Activated naive CD4-positive, alpha-beta T cell (primary cell): ENCODE results near the gene COMMD6.

Experiments
- DNase-seq, 4 experiments: peaks; one replicate each; lab custom pipeline; 2025; lab: John Stamatoyannopoulos, UW

The COMMD6 gene

DNA sequence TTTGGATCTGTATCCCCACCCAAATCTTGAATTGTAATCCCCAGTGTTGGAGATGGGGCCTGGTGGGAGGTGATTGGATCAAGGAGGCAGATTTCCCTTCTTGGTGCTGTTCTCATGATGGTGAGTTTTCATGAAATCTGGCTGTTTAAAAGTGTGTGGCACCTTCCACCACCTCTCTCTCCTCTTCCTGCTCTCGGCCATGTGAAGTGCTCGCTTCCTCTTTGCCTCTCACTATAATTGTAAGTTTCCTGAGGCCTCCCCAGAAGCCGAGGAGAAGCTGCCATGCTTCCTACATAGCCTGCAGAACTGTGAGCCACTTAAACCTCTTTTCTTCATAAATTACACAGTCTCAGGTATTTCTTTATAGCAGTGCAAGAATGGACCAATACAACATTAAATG lies 15.7 kb downstream of the COMMD6 start:
- DNase-seq: no peak

- DNase-seq: no peak
Observed at GRCh38 chr13:75518439-75519088, 19.1 kb downstream of the COMMD6 start.

GRCh38 chr13:75514080-75514995 lies 23.3 kb downstream of the COMMD6 start:
- DNase-seq: no peak

GRCh38 chr13:75513271-75513670 lies 24.4 kb downstream of the COMMD6 start:
- no peak for DNase-seq

GRCh38 chr13:75512253-75512652 lies 25.4 kb downstream of the COMMD6 start:
- no peak for DNase-seq

DNA sequence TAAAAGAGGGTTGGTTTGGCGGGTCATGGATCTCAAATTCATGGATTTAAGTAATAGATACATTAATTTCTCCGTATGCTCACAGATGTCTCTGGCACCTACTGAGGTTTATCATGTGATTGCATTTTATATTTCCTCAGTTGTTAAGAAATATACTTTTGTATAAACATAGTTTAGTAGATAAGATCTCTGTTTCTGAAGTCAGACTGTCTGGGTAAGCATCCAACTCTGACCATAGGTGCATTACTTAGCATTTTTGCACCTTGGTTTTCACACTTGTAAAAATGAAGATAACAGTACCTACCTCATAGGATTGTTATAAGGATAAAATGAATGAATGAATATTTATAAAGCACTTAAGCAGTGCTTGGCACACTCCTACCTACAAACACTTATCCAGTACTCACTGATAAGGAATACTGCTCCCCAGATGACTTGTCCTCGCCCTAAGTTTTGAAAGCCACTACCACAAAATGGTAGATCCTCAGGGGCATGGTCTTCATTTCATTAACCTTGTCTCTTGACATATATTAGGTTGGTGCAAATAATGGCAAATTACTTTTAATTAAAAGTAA lies 26.5 kb downstream of the COMMD6 start:
- DNase-seq: no peak

- no peak for DNase-seq
Observed at GRCh38 chr13:75508002-75508548, 29.6 kb downstream of the COMMD6 start.

GRCh38 chr13:75507027-75508001 lies 30.3 kb downstream of the COMMD6 start:
- DNase-seq: no peak

- no peak for DNase-seq
Observed at GRCh38 chr13:75506018-75506417, 31.6 kb downstream of the COMMD6 start.

DNA sequence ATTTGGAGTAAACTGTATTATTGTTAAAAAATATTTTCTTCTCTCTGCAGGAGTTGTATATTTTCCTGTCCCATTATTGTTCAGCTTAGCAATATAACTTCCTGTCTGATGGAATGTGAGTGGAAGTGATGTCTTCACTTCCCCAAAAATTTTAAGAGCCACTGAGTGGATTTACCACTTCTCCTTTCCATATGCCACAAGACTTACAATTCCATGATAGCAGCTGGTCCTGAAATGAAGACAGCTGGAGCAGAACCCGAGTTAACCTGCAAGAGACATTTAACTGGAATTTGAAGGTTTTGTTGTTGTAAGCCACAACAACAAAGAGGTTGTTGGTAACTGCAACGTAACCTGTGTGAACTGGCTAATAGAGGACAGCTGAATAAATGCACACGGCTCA lies 32.3 kb downstream of the COMMD6 start:
- no peak for DNase-seq

- no peak for DNase-seq
Observed at GRCh38 chr13:75495938-75496337, 41.7 kb downstream of the COMMD6 start.

- no peak for DNase-seq
Observed at GRCh38 chr13:75494491-75494890, 43.1 kb downstream of the COMMD6 start.

DNA sequence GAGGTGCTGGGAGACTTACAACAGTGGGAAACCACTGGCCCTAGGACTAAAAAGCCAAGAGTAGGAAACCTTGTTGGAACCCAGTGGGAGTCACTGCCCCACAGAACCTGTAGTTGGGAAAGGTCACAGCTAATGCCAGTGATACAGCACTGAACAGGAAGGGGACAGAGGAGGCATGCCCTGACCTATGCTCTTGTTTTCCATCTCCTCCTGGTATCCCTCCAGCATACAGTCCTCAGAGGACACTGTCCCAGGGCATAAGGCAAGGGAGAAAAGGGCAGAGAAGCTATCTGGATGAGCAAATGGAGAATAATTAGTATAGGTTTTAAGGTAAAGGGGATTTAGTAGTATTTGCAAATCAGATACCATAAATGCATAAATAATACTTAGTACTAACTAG lies 44.5 kb downstream of the COMMD6 start:
- DNase-seq: no peak

- no peak for DNase-seq
Observed at GRCh38 chr13:75492389-75492788, 45.3 kb downstream of the COMMD6 start.

DNA sequence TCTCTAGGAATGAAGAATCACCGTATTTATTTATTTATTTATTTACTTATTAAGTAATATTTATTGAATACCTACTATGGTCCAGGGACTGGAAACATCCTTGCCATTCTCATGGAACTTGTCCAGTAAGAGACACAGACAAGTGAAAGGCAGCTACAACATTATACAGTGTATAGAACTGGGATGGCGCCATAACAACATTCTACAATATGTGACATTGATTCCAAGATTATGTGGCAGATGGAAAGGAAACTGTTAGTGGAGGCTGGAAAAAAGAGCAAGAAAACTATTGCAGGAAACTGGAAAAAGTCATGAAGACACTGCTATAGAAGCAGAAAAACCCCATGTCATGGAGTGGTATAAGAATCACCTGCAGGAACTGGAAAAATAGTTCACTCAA lies 46.3 kb downstream of the COMMD6 start:
- DNase-seq: no peak

GRCh38 chr13:75489502-75490263 lies 48.0 kb downstream of the COMMD6 start:
- no peak for DNase-seq

DNA sequence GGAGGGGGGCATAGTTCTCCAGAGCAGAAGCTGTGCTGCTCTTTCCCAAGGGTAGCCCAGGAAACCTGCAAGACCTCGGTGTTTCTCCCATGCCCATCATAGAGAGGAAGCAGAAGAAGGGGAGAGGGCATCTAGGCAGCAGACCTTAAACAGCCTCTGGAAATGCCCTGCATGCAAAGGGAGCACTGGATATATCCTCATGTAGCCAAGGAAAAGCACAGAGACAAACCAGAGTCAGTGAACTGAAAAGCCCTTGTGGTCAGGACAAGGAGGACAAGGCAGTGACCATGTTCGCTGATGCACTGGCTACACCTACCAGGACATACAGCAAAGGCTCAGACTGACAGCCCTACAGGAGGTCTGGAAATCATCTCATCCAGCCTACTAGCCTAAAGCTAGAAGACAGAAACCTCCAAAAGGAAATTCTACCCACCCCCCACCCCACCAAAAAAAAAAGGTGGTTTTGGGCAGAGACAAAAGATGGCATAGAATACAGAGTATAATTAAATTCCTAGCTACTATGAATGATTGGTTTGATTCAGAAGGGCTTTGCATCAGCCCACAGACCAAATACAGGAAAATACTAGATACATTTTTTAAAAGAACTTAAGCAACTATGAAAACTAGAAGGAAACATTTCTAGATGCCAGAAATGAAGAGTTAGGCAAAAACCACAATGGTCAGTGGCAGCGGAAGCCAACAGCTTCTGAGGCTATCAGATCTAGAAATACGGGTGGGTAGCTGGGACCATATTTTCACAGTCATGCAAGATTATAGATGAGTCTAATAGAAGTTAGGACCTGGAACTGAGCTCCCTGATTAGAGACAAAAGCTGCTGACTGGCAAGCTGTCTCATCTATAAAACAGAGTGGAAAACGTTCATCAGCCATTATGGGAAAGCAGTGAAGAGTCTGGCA lies 51.2 kb downstream of the COMMD6 start:
- DNase-seq: no peak

GRCh38 chr13:75485286-75486062 lies 52.2 kb downstream of the COMMD6 start:
- DNase-seq: no peak

GRCh38 chr13:75482820-75483079 lies 54.9 kb downstream of the COMMD6 start:
- DNase-seq: no peak
